SK-N-SH (cell line): ENCODE measurements around the gene GYPC.

Experiments
- CTCF ChIP-seq: fragments of 200-600 bp; sonication (generic); IDR thresholded peaks from 2 replicates; pipeline ENCODE4 v1.6.1; 2017; ENCODE audit warnings: antibody characterized with exemption, mild to moderate bottlenecking, moderate library complexity
- REST ChIP-seq: IDR thresholded peaks from 2 replicates; pipeline ENCODE4 v1.6.1; 2012; ENCODE audit warnings: mild to moderate bottlenecking, low read depth, low read length, moderate library complexity
- RFX5 ChIP-seq: IDR thresholded peaks from 2 replicates; pipeline ENCODE4 v1.6.1; 2012; ENCODE audit warnings: mild to moderate bottlenecking, improper control_type of control experiment, low read length
- YY1 ChIP-seq: IDR thresholded peaks from 2 replicates; pipeline ENCODE4 v1.4.0; 2012; ENCODE audit warnings: low read depth, mild to moderate bottlenecking

GRCh38 chr2:126627643-126628042 lies 28.3 kb upstream of the GYPC start:
- TF ChIP-seq CTCF (no peak), YY1 (no peak), REST (no peak), RFX5 (no peak)
